Endothelial cell of umbilical vein (primary cell): Measurements from ENCODE around the gene CROCC2. TPM values are rescaled to one million over a fixed set of nuclear protein-coding genes. Genes with fewer than 3 reads are reported as not detected.

Experiments used
- BruUV-seq: library from RNA; stranded (reverse); fragments of 400-500 nt; replicated peaks from 2 replicates; lab custom pipeline; 2021; lab: Mats Ljungman, UMichigan
- CTCF ChIA-PET: fragments of 300-600, 350-600 bp; sonication (Branson Sonifier 250); formaldehyde crosslinking; loops from one replicate; lab custom pipeline; 2021; ENCODE audit warnings: antibody characterized with exemption, inconsistent platforms; lab: Charles Lee
- POLR2A ChIA-PET: fragments of 300-600, 350-600 bp; sonication (Branson Sonifier 250); formaldehyde crosslinking; loops from one replicate; lab custom pipeline; 2021; ENCODE audit warnings: antibody characterized with exemption, inconsistent platforms; lab: Charles Lee
- DNase-seq: peaks from one replicate; pipeline ENCODE4 v3.0.0-alpha.2; 2011; ENCODE audit warnings: low read depth, low spot score
- FAIRE-seq: peaks from 2 replicates; lab custom pipeline; 2011; peaks lifted over from hg19 to GRCh38; lab: Jason Lieb, UNC
- H2AFZ ChIP-seq: 2 replicates; pipeline ENCODE4 v1.6.0; 2012; ENCODE audit warnings: low read depth, low read length, control low read depth, inconsistent platforms
- H3K27ac ChIP-seq: 2 replicates; pipeline ENCODE4 v1.5.1; 2011; ENCODE audit warnings: low read depth, mild to moderate bottlenecking, control low read depth, low read length, moderate library complexity; ENCODE audit not compliant: insufficient read depth
- H3K27me3 ChIP-seq, 2 experiments: 2 replicates each; pipeline versions ENCODE4 v1.6.0 to v1.6.1; 2011; ENCODE audit warnings: low read length in 2 of 2, mixed read lengths in 1 of 2; ENCODE audit not compliant: control insufficient read depth in 2 of 2, insufficient read depth in 2 of 2
- H3K36me3 ChIP-seq, 2 experiments: 2 replicates in 1 of 2; 3 replicates in 1 of 2; pipeline ENCODE4 v1.5.1; 2011; ENCODE audit warnings: low read length in 2 of 2, mild to moderate bottlenecking in 1 of 2, moderate library complexity in 1 of 2; ENCODE audit not compliant: control insufficient read depth in 2 of 2, insufficient read depth in 2 of 2; ENCODE audit errors: extremely low read depth in 1 of 2
- H3K4me1 ChIP-seq: 3 replicates; pipeline ENCODE4 v1.5.1; 2011; ENCODE audit warnings: mild to moderate bottlenecking, low read length; ENCODE audit not compliant: control insufficient read depth, insufficient read depth; ENCODE audit errors: extremely low read depth
- H3K4me2 ChIP-seq: 2 replicates; pipeline ENCODE4 v1.6.1; 2011; ENCODE audit warnings: low read length, control low read depth, mixed read lengths; ENCODE audit not compliant: insufficient read depth
- H3K4me3 ChIP-seq, 3 experiments: fragments of 200-600 bp in 1 of 3; sonication (generic), shearing (Covaris generic) in 1 of 3; replicated peaks in 1 of 3; 2 replicates each; pipeline ENCODE4 v1.5.1; 2011 to 2016; ENCODE audit warnings: control low read depth in 3 of 3, low read length in 3 of 3, mild to moderate bottlenecking in 2 of 3, inconsistent platforms in 1 of 3, low read depth in 1 of 3, moderate library complexity in 1 of 3; ENCODE audit not compliant: insufficient read depth in 1 of 3
- H3K79me2 ChIP-seq: 2 replicates; pipeline ENCODE4 v1.6.0; 2012; ENCODE audit warnings: low read length, inconsistent platforms; ENCODE audit not compliant: control insufficient read depth, insufficient read depth
- H3K9ac ChIP-seq: replicated peaks from 2 replicates; pipeline ENCODE3; 2011; ENCODE audit warnings: low read length, control low read depth; ENCODE audit not compliant: insufficient read depth; ENCODE audit errors: extremely low read depth
- H3K9me1 ChIP-seq: replicated peaks from 3 replicates; pipeline ENCODE4 v1.6.0; 2011; ENCODE audit warnings: mild to moderate bottlenecking, low read length; ENCODE audit not compliant: control insufficient read depth, insufficient read depth; ENCODE audit errors: extremely low read depth
- H3K9me3 ChIP-seq: replicated peaks from 2 replicates; pipeline ENCODE4 v1.5.1; 2012; ENCODE audit warnings: low read length, inconsistent platforms; ENCODE audit not compliant: control insufficient read depth, insufficient read depth
- H4K20me1 ChIP-seq: replicated peaks from 2 replicates; pipeline ENCODE3; 2011; ENCODE audit warnings: mild to moderate bottlenecking, low read length; ENCODE audit not compliant: control insufficient read depth, insufficient read depth; ENCODE audit errors: extremely low read depth
- CTCF ChIP-seq, 2 donors: IDR thresholded peaks; 1 replicate in 1 of 2; 2 replicates in 1 of 2; pipeline ENCODE4 v1.5.1; 2011; ENCODE audit warnings: low read length in 2 of 2, mild to moderate bottlenecking in 2 of 2, moderate library complexity in 2 of 2, control low read depth in 1 of 2, inconsistent platforms in 1 of 2, low read depth in 1 of 2; ENCODE audit not compliant: insufficient read depth in 1 of 2; ENCODE audit errors: extremely low read depth in 1 of 2
- EZH2 ChIP-seq: IDR thresholded peaks from 2 replicates; pipeline ENCODE4 v1.6.1; 2012; ENCODE audit warnings: borderline replicate concordance, low read depth, mild to moderate bottlenecking, moderate library complexity, low read length, inconsistent platforms; ENCODE audit not compliant: severe bottlenecking
- FOS ChIP-seq: IDR thresholded peaks from 2 replicates; pipeline ENCODE4 v1.6.1; 2011; ENCODE audit warnings: mild to moderate bottlenecking, low read length, moderate library complexity, borderline replicate concordance; ENCODE audit not compliant: insufficient read depth
- GATA2 ChIP-seq: IDR thresholded peaks from 2 replicates; pipeline ENCODE4 v1.7.0; 2011; ENCODE audit warnings: low read depth, mild to moderate bottlenecking, moderate library complexity, mixed read lengths, low read length; ENCODE audit not compliant: insufficient read length, insufficient read depth
- JUN ChIP-seq: IDR thresholded peaks from 2 replicates; pipeline ENCODE4 v1.6.1; 2011; ENCODE audit warnings: borderline replicate concordance, low read depth; ENCODE audit not compliant: insufficient read length, insufficient read depth
- MYC ChIP-seq: IDR thresholded peaks from one replicate; pipeline ENCODE4 v1.6.1; 2011; ENCODE audit warnings: mild to moderate bottlenecking, low read depth, low read length
- POLR2A ChIP-seq: IDR thresholded peaks from 2 replicates; pipeline ENCODE4 v1.6.1; 2012; ENCODE audit warnings: low read depth, mild to moderate bottlenecking, control low read depth, low read length
- POLR2AphosphoS5 ChIP-seq: IDR thresholded peaks from 2 replicates; pipeline ENCODE4 v1.6.1; 2012; ENCODE audit warnings: low read depth, mild to moderate bottlenecking, control low read depth, low read length, moderate library complexity; ENCODE audit not compliant: insufficient read depth
- dilution Hi-C: fragments of 300-500 bp; cut with MboI; formaldehyde crosslinking; loops from one replicate; pipeline ENCODE4 v1.15.0; 2019; ENCODE audit warnings: low sequenced_read_pairs; ENCODE audit not compliant: extremely low pct_ligation_motif_present
- intact Hi-C: fragments of 100-400 bp; cut with micrococcal nuclease; formaldehyde crosslinking; loops from one replicate; pipeline ENCODE4 v1.10.0; 2022
- polyA plus RNA-seq, 4 experiments: library from polyadenylated mRNA; depleted of rRNA in 3 of 4; stranded (reverse) in 3 of 4; unstranded in 1 of 4; fragments of >200 nt; gene quantifications; 2 replicates each; pipeline versions ENCODE4 v1.2.1 to v1.2.3, GENCODE V29; 2011 to 2012; ENCODE audit warnings: missing spikeins in 1 of 4
- total RNA-seq: library from RNA; stranded (reverse); gene quantifications from 2 replicates; pipeline ENCODE4 v1.2.3, GENCODE V29; 2021
- TF ChIP-seq, protein P1 (sequence below): IDR thresholded peaks from 2 replicates; pipeline ENCODE4 v1.6.1; 2011; ENCODE audit not compliant: insufficient read depth, insufficient read length

CROCC2 gene
- total and polyA plus RNA-seq, 2 donors (not counting 3 experiments of a cell fraction or from before 2014, with no cell fraction given): not detected

DNA sequence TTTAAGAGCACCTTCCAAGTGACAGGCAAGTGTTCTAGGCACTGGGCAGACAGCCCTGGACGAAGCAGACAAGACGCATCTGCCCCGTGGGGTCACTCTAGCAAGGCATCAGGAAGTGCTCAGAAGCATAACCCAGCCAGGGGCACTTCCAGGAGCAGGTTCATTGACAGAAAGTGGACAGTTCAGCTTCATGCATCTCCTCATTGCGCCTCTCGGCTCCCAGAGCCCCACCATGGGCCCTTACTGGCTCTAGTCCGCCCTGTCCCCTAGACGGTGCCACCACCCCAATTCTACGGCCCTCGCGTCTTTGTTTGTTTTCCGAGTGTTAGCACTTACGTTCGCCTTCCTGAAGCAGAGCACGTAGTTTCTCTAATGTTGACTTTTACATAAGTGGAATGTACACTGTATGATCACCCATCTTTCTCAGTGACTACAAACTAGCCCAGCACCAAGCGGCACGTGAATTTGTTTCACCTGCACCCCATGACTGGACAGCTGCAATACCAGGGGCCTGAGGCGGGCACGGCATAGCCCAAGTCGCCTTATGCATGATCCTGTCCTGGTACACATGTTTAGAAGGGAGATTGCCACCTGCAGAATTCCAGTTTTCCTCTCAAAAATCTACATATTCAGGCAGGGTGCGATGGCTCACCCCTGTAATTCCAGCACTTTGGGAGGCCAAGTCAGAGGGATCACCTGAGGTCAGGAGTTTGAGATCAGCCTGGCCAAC, 125.5 kb downstream of the CROCC2 start:
- Histone ChIP-seq H3K27ac (no peak overlapping the region), H3K4me3 (no peak overlapping the region), H3K79me2 (no peaks in the 10 kb centered on the region), H3K9me1 (no peaks in the 10 kb centered on the region), H3K27me3 (no peaks in the 10 kb centered on the region), H2AFZ (no peak overlapping the region), H3K9me3 (no peaks in the 10 kb centered on the region), H3K36me3 (peaks cover 0 to 2% of the 10 kb centered on the region in 2 experiments), H3K4me1 (peaks cover 3% of the 10 kb centered on the region), H4K20me1 (no peaks in the 10 kb centered on the region), H3K9ac (no peak overlapping the region), H3K4me2 (no peak overlapping the region)
- no TSS peak for BruUV-seq
- FAIRE-seq (no peak), DNase-seq (no peak)
- intact Hi-C loops: no loop called here
- CTCF ChIA-PET: interaction anchor here (1.1 kb wide), 1 partner anchor 48 kb away, joined by 3 read pairs; no protein-coding TSS in a partner anchor
- POLR2A ChIA-PET: no interaction called here
- no peak for TF ChIP-seq GATA2
- TF ChIP-seq JUN: no peak
- TF ChIP-seq FOS: no peak
- dilution Hi-C loops: no loop called here

DNA sequence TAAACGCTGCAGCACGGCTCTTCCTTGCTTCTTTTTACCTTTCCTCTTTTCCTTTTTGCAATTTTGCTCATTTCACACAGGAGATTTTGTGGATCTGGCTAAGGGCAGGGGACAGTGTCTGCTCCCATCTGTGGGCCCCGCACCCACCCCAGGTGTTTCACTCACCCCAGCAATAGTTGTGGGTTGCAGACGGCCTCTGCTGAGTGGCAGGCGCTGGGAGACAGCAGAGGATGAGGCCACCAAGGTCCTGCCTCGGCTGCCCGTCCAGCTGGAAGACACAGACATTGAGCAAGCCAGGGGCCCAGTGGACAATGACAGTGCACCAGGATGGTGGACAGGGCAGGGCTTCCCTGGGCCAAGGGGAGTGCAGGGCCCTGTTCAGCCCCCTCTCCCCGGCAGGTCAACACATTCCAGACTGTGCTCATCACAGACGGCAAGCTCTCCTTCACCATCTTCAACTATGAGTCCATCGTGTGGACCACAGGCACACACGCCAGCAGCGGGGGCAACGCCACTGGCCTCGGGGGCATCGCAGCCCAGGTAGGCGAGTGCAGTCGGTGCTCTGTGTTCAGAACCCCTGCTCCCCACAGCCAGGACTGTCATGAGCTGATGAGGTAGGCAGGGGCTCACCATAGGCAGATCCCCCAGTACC, 127.3 kb downstream of the CROCC2 start:
- dilution Hi-C loops: no loop called here
- H3K9ac ChIP-seq: no peak overlapping the region
- H3K27me3 ChIP-seq: no peaks in the 10 kb centered on the region
- H3K36me3 ChIP-seq: peaks cover 0 to 2% of the 10 kb centered on the region in 2 experiments
- FAIRE-seq: no peak
- no peaks in the 10 kb centered on the region for H3K9me3 ChIP-seq
- no peak overlapping the region for H2AFZ ChIP-seq
- no peak for DNase-seq
- H3K4me2 ChIP-seq: no peak overlapping the region
- no TSS peak for BruUV-seq
- no peak overlapping the region for H3K4me3 ChIP-seq
- ChIA-PET CTCF (interaction anchor here (1.1 kb wide), 1 partner anchor 50 kb away, joined by 4 read pairs; no protein-coding TSS in a partner anchor), POLR2A (no interaction called here)
- H3K9me1 ChIP-seq: no peaks in the 10 kb centered on the region
- peaks cover 3% of the 10 kb centered on the region for H3K4me1 ChIP-seq
- H4K20me1 ChIP-seq: no peaks in the 10 kb centered on the region
- intact Hi-C loops: no loop called here
- no peak overlapping the region for H3K27ac ChIP-seq
- TF ChIP-seq, protein P1, sequence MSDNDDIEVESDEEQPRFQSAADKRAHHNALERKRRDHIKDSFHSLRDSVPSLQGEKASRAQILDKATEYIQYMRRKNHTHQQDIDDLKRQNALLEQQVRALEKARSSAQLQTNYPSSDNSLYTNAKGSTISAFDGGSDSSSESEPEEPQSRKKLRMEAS: no peak
- TF ChIP-seq EZH2: no peak
- TF ChIP-seq GATA2: no peak
- no peak for TF ChIP-seq MYC
- TF ChIP-seq FOS: no peak
- TF ChIP-seq JUN: no peak
- TF ChIP-seq POLR2A: no peak
- no peak for TF ChIP-seq POLR2AphosphoS5
- no peak for TF ChIP-seq CTCF (IDR thresholded peaks at IDR 0.05; ENCODE audit: extremely low read depth in 1 of 2, insufficient read depth in 1 of 2, low read depth in 1 of 2, low read length in 2 of 2)
- H3K79me2 ChIP-seq: no peaks in the 10 kb centered on the region
